ENCODE results near the gene MALRD1.

The MALRD1 gene

DNA sequence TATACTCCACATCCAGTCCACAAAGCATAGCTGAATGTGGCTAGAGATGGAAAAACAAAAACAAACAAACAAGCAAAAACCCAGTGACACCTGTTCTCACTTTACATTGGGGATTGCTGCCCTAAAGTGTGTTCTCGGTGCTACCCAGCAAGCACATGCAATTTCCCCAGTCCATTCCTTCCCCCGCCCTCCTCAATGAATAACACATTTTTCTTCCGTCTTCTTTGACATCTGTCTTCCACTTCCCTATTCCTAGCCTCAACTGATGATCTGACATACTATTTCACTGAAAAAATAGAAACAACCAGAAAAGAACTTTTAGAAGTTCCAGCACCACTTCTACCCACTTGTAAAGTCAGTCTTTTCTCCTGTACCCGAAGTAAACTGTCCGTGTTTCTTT lies 147.1 kb downstream of the MALRD1 start:
- TF ChIP-seq, protein P1, sequence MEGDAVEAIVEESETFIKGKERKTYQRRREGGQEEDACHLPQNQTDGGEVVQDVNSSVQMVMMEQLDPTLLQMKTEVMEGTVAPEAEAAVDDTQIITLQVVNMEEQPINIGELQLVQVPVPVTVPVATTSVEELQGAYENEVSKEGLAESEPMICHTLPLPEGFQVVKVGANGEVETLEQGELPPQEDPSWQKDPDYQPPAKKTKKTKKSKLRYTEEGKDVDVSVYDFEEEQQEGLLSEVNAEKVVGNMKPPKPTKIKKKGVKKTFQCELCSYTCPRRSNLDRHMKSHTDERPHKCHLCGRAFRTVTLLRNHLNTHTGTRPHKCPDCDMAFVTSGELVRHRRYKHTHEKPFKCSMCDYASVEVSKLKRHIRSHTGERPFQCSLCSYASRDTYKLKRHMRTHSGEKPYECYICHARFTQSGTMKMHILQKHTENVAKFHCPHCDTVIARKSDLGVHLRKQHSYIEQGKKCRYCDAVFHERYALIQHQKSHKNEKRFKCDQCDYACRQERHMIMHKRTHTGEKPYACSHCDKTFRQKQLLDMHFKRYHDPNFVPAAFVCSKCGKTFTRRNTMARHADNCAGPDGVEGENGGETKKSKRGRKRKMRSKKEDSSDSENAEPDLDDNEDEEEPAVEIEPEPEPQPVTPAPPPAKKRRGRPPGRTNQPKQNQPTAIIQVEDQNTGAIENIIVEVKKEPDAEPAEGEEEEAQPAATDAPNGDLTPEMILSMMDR (IDR thresholded peaks at IDR 0.05; ENCODE audit: low read depth, low read length) = no peak

DNA sequence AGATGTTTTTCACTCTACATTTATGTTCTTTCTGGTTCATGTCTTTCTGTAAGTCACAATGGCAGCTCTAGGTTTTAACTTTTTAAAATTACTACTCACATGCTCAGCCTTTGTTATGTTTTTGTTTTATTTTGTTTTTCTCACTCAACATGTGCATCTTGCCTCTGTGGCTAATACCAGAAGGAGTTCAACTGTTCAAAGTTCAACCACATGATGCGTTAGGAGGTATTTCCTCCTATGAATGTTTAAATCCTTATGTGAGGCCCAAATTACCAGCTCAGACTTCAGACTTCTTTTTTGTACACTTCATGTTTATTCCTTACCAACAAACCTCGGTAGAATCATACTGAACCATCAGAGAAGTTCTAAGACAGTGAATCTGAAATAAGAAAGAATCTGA lies 151.6 kb downstream of the MALRD1 start:
- no peak for DNase-seq
- Histone ChIP-seq H3K4me3 (ENCODE audit: low read depth, low read length) (no peak overlapping the region), H3K36me3 (no peaks in the 10 kb centered on the region), H3K9me3 (ENCODE audit: severe bottlenecking) (no peaks in the 10 kb centered on the region), H3K27me3 (ENCODE audit: insufficient read depth, low read depth, severe bottlenecking) (no peaks in the 10 kb centered on the region), H3K27ac (no peak overlapping the region)
- TF ChIP-seq, protein P1 (IDR thresholded peaks at IDR 0.05; ENCODE audit: low read depth, low read length) = no peak

More for the DNA sequence above, 147.1 kb downstream of the MALRD1 start:
- Histone ChIP-seq H3K27me3 (ENCODE audit: insufficient read depth, low read depth, severe bottlenecking) (no peaks in the 10 kb centered on the region), H3K4me3 (ENCODE audit: low read depth, low read length) (no peak overlapping the region), H3K36me3 (no peaks in the 10 kb centered on the region), H3K9me3 (ENCODE audit: severe bottlenecking) (no peaks in the 10 kb centered on the region), H3K27ac (no peak overlapping the region)
- no peak for DNase-seq

DNA sequence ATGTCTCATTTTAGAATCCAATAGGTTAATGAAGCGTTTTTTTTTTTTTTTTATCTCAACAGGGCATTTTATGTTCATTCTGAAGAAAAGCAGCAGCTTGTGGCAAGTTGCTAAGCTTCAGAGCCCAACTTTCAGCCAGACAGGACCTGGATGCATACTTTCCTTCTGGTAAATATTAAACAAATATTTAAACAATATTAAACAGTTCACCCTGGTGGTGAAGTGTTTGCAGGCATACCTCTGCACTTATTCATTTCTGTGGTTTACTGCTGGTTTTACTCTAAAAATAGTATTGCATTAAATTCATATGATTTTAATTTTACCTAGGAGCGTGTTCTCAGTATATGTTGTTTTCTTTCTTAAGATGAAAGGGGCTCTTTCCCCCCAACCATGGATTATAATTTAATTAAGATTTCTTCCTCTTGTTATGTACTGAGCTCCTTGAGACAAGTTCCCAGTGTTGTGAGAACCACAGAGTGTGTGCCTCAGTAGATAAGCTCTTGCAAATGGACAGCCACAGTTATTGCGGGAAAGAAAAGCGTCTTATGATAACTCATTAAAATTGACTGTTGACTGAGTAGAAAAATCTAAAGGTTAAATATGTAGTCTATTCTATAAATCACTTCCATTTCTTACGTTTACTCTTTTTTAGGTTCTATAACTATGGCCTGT lies 155.8 kb downstream of the MALRD1 start:
- Histone ChIP-seq H3K36me3 (no peaks in the 10 kb centered on the region), H3K27me3 (ENCODE audit: insufficient read depth, low read depth, severe bottlenecking) (no peaks in the 10 kb centered on the region), H3K9me3 (ENCODE audit: severe bottlenecking) (no peaks in the 10 kb centered on the region), H3K4me3 (ENCODE audit: low read depth, low read length) (no peak overlapping the region), H3K27ac (no peak overlapping the region)
- DNase-seq = no peak
- TF ChIP-seq, protein P1 (IDR thresholded peaks at IDR 0.05; ENCODE audit: low read depth, low read length) = no peak

DNA sequence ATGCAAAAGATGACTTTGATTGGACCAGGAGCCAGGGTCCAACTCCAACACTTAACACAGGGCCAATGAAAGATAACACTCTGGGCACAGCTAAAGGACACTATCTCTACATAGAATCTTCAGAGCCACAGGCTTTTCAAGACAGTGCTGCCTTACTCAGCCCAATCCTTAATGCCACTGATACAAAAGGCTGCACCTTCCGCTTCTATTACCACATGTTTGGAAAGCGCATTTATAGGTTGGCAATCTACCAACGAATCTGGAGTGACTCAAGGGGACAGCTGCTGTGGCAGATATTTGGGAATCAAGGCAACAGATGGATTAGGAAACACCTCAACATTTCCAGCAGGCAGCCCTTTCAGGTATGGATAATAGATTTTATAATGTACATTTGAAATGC lies 160.7 kb downstream of the MALRD1 start:
- H3K9me3 ChIP-seq (ENCODE audit: severe bottlenecking) = no peaks in the 10 kb centered on the region

DNA sequence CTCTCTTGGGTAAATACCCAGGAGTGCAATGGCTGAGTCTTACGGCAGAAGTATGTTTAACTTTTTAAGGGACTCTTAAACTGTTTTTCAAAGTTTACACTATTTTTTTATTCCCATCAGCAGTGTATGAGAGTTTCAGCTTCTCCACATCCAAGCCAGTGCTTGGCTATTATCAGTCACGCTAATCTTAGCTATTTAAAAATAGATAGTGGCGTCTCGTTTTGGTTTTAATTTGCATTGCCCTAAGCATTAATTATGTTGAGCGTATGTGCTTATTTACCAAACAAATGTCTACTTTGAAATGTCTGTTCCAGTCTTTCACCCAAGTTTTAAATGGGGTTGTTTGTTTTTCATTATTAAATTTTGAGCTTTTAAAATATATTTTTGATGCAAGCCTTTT lies 164.0 kb downstream of the MALRD1 start:
- H3K27ac ChIP-seq = no peak overlapping the region
- TF ChIP-seq, protein P1 (IDR thresholded peaks at IDR 0.05; ENCODE audit: low read depth, low read length) = no peak
- no peaks in the 10 kb centered on the region for H3K9me3 ChIP-seq (ENCODE audit: severe bottlenecking)
- H3K4me3 ChIP-seq (ENCODE audit: low read depth, low read length) = no peak overlapping the region
- no peaks in the 10 kb centered on the region for H3K36me3 ChIP-seq
- DNase-seq = no peak
- H3K27me3 ChIP-seq (ENCODE audit: insufficient read depth, low read depth, severe bottlenecking) = no peaks in the 10 kb centered on the region

More for the DNA sequence above, 160.7 kb downstream of the MALRD1 start:
- no peak for DNase-seq
- TF ChIP-seq, protein P1 (IDR thresholded peaks at IDR 0.05; ENCODE audit: low read depth, low read length) = no peak
- Histone ChIP-seq H3K27me3 (ENCODE audit: insufficient read depth, low read depth, severe bottlenecking) (no peaks in the 10 kb centered on the region), H3K36me3 (no peaks in the 10 kb centered on the region), H3K4me3 (ENCODE audit: low read depth, low read length) (no peak overlapping the region), H3K27ac (no peak overlapping the region)

DNA sequence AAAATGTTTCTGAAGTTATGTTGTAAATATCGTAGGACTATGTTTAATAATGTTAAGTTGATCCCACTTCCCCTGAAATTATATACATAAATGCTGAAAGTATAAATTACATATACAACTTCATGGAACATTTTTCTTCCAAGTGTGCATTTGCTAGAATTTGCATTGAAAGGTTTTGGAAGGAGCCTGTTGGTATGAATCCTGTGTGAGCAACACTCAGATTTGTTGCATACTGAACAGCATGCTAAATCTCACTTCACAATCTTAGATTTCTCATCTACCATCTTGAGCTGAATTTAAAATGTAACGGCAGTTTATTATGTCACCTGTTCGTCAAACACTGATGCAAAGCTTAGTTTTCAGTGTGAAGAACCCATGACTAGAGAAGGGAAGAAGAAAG lies 172.6 kb downstream of the MALRD1 start:
- no peaks in the 10 kb centered on the region for H3K9me3 ChIP-seq (ENCODE audit: severe bottlenecking)
- H3K27me3 ChIP-seq (ENCODE audit: insufficient read depth, low read depth, severe bottlenecking) = no peaks in the 10 kb centered on the region
- no peak overlapping the region for H3K4me3 ChIP-seq (ENCODE audit: low read depth, low read length)
- DNase-seq = no peak
- TF ChIP-seq, protein P1 (IDR thresholded peaks at IDR 0.05; ENCODE audit: low read depth, low read length) = no peak
- H3K36me3 ChIP-seq = no peaks in the 10 kb centered on the region
- H3K27ac ChIP-seq = no peak overlapping the region

All from WERI-Rb-1 (cell line).